ENCODE data around the gene PPM1H.

PPM1H gene

DNA sequence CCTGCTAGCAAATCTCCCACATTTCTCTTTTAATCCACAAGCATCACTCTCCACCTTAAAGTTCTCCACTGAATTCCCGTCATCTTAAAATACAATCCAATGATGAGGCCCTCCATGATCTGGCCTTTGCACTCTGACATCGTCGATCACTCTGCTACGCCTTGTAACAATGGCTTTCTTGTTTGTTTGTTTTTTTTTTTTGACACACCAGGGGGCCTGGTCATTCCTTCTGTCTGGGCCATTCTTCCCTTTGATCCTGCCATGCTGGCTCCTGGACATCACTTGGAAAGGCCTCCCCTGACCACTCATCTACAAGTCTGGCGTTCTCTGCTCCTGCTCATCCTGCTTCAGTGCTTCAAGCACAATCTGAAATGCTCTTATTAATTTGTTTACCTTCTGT, 233.5 kb downstream of the PPM1H start:
- DNase-seq = no peak

DNA sequence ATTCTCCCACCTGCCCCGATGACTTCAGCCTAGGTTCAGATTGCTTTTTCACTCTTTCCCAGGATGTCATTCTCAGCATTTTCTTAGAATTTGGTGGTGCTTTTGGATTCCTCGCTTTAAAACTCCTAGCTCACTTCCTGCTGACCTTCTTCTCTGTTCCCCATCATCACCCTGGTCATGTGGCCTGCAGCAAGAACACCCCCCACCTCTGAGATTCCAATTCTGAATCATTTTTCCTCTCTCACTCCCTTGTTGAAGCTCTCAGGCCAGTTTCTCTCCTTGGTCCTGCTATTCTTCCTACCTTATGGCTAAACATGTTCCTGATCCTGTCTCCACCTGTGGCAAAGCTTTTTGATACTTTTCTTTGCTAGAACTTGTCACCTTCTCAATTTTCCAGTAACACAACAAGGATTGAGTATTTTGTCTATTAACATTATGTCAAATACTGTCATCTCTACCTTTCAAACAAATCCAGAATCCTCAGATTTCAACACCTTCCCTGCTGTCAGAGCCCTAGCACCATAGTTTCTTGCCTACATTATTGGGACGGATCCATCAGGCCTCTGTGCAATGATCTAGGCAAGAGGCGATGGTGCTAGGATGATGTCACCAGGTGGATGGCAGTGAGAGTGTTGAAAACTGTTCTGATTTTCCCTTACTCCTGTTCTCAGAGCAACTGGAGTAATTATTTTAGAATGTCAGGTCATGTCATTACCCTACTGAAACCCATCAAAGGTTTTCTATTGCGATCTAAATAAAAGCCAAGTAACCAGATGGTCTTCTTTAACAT, 234.7 kb downstream of the PPM1H start:
- DNase-seq = no peak

DNA sequence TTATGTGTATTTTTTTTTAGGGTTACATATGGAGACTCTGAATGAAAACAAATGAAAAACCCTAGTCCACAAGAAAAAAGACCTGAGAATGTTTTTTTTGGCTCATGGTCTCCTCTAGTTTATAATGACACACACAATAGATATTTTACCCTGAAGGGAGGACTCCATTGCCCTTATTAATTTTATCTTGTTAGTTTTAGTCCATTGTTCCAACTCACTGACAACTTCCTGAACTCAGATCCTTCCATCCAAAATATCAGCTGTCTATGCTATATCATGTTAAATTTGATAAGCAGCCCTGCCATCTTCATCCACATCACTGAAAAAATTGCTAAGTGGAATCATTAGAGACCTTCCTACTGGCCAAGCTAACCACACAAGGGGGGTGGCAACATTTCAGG, 236.2 kb downstream of the PPM1H start:
- no peak for DNase-seq

DNA sequence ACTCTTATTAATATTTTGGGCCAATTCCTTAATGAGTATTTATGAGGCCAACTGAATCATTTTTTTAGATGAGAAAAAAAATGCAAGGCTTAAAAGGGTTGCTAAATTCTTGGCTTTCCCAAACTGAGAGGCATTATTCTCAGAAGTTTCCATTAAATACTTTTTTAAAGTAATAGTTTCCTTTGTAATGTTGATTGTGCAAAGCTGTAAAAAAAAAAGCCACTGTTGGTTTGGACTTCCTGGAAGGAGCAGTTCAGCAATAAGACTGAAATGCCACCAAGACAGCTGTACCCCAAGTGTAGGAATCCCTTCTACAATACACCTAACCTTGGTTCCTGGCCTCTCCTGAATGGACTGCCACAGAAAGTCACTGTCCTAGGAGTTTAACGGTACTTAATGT, 237.1 kb downstream of the PPM1H start:
- DNase-seq = no peak

DNA sequence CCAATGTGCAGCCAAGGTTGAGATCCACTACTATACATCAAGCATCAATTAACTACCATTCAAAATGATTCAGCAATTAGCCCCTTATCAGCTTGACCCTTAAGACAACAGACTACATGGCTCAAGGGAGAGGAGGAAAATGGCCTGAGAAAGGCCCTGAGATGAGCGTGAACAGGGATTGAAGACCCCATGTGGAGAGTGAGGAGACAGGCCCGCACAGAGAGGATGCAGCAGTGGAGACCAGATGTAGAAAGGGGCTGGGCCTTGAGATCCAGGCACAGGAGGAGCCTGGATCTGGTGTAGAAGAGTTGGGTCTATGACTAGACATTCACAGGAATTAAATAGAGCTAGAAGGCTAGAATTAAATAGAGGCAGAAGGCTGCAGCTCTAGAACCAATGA, 239.3 kb downstream of the PPM1H start:
- DNase-seq = no peak

DNA sequence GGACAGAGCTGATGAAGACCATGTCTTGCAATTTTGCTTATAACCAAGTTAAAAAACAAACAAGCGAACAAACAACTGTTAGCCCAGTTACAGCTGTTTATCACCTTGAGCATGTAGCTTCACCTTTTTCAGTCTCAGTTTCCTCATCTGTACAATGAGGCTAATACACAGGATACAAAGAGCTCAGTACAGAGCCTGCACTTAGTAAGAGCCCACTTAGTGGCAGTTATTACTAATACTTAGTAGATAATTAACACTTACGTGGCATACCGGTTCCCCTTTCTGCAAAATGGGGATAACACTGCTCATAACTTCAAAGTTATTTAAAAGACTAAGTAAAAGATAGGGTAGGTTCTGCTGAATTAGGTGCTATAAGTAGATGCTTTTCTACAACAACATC, 240.3 kb downstream of the PPM1H start:
- DNase-seq = no peak

DNA sequence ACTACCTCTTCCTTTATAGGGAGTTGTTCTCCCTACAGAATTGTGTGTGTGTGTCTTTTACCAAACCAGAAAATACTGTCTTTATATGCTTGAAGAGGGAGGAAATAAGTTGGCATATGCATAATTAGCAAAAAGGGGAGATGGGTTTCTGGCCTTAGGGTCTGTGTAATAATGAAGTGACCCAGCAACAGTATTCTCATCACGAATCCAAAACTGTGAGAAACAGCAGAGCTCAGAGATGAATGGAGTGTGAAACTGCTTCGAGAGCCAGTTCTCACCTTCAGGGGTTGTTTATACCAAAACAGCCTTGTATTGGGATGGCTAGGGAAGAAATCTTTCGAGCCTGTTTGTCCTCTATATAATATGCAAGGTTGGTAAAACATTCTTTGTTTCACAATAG, 240.8 kb downstream of the PPM1H start:
- DNase-seq = no peak

DNA sequence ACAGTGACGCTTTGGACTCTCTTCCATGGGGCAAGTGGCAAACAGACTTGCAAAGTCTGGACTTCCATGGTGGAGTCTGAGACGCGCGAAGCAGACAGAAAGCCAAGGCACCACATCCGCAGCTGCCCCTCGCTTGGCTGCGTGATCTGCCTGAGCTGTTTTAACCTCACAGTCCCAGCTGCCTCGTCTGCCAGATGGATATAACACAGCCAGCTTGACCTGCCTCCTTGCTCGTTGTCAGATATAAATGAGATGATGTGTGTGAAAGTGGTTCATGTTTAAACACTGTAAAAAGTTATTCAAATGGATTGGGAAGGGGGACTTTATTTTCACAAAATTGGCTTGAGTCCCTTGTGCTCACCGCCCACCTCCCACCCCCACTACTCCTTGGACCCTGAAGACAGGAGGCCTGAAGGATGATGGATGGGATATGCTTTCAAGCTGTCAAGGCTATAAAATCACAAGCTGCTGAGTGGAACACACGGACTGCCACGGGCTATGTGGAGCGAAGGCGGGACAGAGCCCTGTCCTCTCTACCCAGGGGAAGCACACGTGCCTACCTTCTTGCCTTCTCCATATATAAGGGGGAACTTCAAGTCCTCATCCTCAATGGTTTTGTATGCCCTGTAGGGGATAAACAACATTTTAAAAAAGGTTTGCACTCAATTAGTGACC, 241.4 kb downstream of the PPM1H start:
- no peak for DNase-seq

DNA sequence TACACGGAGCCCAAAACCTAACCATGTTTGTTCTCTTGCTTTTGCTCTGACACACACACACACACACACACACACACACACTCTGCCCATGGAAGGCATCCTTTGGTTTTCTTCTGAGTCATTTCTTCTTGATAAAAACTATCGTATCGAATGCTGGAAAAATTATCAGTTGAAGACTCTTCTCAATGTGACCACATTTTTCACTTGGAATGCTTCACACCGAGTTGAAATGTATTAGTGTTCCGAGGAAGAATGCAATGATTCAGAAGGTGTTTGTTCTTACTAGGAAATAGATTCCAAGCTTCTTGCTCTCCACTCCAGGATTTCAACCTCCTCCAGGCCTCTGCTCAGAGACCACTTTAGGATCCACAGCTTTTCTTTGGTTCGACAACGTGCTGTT, 242.1 kb downstream of the PPM1H start:
- no peak for DNase-seq

DNA sequence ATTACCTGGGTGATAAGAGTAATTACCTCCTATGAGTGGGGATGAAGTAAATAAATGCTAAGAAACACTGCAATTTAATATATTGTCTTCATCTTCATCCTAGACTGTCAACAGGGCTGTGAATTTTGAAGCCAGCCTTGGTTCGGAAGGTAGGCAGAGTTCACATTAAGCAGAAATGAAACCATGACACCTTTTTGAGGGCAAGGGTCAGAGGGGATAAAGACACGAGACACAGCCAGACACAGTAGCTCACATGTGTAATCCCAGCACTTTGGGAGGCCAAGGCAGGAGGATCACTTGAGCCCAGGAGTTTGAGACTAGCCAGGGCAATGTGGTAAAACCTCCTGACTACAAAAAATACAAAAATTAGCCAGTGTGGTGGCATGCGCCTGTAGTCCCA, 243.6 kb downstream of the PPM1H start:
- no peak for DNase-seq

DNA sequence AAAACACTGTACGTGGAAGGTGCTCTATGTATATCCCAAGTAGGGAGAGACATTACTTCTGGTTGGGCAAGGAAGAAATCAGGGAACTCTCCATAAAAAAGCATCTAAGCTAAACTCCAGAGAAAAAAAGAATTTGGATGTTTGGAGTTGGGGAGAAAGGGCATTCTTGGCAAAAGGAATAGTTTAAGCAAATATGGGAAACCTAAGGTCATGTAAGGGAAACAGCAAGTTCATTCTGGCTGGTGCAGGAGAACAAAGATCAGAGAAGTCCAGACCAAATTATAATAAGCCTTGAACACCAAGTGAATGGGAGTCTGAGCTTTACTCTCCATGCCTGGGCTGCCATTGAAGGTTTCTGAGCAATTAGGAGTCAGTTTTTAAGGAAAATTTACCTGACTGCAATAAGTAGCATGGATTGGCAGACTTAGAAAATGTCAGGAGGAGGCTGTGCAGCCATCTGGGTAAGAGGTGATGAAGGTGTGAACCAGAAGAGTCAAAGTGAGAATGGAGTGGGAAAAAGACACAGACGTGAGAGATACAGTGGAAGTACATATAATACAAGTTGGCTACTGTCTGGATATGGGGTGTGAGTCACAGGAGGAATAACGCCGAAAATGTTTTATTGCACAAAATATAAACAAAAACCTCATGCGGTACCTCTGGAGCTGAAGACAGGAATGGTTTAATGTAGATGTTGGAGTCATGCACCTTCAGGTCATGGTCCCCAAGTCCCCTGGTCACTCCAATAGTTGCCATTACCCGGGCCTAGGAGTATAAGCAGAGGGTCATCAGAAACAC, 245.7 kb downstream of the PPM1H start:
- no peak for DNase-seq

DNA sequence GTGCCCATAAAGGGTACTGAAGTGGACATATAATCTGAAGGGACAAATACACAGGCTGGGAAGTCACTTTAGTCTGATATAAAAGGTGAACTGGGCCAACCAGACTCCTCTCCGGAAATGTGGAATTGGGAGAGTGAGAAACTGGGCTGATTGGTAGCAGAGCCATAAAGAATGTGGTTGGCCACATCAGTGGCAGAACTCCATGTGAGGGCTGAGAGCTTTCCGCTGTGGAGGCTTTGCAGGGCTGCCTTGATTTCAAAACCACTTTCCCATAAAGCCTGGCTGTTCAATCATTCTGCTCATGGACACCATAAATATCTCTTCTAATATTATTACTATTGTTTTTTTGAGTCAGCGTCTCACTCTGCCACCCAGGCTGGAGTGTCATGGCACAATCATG, 248.0 kb downstream of the PPM1H start:
- no peak for DNase-seq

DNA sequence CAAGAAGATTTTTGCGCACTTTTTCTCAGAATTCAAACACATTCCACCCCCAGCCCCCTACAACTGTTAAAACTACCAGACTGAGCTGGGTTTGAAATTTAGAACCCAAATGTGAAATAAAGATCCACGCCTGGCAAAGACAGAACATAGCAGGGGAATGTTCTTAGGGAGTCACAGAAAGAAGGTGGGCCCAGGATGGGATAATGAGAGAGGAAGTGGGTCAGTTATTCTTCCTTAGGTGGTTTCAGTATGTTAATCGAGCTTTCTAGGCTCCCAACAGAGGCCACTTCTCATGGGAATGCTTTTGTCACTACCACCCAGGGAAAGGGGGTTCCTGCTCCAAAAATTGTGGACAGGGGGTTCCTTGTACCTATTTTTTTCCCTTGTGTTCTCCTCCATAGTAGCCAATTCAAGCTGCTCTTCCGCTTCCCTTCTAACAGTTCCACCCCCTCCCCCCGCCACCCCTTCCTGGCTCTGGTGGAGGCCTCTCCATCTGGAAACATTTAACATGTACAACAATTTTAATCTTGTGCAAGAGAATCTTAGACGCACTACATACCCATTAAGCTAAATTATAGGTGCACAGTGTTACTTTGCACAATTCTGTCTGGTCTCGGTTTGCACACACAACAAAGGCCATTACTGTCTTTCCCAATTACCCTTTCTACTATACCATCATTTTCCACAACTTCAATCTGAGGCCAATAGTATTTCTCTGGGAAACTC, 250.2 kb downstream of the PPM1H start:
- DNase-seq = no peak

DNA sequence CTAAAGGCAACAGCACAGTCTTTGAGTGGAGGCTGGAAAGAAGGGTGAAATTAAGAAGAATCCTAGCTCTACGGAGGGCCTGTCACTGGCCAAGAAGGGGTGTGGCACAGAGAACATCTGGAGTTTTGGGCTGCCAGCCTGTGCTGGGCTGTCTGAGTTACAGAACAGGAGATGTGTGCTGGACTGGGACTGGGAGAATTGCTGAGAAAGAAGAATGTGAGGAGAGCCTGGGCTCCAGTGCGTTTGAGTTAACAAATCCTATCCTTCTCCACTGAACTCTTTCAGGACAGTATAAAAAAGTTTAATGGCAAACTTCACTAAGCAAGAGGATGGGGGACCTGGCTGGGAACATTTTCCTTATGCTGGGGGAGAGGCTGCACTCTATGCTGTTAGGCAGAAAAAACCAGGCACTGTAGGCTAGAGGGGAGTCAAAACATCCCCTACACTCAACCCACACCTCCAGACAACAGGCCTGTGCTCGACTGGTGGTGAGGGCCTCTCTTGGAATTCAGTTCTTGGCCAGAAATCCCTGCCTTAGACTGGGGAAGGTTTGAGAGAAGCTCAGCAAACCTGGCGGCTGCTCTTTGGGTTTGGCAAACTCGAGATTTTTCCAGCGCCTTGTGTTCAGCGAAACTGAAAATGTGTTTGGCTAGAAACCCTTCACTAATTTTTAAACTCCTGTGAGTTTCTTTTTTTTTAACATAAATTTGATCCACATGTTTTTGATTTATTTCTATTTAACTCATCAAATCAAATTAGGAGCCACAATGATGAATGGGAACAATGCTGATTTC, 251.0 kb downstream of the PPM1H start:
- no peak for DNase-seq

DNA sequence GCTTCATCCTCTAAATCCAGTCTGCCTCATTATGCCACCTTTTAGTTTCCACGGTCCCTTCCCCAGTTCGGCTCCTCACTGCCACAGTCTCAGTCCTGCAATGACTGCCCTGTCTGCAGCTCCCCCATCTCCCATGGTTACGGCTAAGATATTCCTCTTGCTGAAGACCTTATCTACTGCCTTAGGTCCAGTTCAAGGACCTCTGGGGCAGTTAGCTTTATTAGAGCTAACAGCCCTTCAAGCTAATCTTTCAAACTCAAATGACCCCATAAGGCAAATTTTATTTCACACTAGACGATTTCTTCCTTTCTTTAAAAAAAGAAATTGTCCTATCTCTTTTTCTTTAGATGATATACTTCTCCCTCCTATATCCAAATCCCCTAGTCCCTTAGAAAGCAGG, 253.6 kb downstream of the PPM1H start:
- no peak for DNase-seq

DNA sequence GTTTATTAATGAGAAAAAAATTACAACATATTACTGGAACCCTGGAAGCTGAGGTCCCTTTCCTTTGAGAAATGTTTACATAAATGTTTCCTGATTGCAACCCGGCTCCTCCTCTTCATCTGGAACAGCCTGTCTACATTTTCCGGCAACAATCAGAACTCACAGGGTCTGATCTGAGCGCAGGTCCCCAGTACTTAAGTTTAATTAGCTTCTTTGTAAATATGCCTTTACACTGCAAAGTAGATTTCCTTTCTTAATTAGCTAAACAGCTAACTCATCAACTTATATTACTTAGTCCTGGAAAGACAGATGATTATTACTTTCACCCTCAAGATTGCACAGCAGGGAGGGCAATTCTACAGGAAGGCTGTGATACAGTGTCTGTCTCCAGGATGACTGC, 255.3 kb downstream of the PPM1H start:
- DNase-seq = peak; percentile 2

DNA sequence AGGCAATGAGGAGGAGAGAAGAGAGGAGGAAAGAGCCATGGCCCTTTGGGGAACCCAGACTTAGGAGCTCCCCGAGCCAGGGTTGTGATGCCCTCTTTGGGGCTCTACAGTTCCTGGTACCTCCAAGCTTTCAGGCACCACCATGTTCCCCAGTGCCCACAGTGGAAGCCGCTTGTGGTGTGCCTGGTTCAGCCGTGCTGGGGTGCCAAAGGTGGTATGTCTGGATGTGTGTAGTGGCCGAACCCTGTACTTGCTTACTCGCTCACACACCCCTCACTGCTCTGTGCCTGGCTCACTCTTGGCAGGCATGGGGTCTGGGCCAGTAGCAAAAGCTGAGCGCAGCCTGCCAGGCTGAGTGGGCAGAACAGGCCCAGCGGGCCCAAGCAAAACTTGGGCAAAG, 257.6 kb downstream of the PPM1H start:
- DNase-seq = no peak

DNA sequence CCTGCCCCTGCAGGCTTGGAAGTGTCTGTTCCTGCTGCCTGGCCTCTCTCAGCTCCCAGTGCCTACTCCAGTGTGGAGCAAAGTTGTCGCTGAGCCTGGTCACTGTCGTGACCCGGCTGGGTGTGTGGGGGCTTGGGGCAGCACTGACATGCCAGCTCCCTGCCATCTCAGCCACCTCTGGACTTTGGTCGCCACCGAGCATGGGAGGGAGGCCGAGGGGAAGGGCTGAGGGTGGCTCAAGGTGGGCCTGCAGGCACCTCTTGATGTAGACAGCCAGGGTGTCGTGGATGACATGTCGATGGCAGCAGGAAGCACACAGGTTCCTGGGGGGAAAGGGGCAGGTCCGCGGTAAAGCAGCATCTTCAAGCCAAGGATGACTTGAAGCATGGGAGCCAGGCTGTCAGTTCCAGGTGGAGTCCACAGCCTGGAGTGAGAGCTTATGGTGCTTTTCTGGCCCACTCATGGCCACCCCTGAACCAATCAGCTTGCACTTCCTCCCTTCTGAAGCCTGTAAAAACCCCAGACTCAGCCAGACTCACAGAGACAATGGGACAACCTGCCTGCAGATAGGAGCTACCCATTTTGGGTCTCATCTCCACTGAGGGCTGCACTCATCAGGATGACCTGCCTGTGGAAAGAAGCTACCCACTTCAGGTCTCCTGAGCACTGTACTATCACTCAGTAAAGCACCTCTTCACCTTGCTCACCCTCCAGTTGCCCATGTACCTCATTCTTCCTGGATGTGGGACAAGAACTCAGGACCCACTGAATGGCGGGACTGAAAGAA, 258.2 kb downstream of the PPM1H start:
- no peak for DNase-seq

DNA sequence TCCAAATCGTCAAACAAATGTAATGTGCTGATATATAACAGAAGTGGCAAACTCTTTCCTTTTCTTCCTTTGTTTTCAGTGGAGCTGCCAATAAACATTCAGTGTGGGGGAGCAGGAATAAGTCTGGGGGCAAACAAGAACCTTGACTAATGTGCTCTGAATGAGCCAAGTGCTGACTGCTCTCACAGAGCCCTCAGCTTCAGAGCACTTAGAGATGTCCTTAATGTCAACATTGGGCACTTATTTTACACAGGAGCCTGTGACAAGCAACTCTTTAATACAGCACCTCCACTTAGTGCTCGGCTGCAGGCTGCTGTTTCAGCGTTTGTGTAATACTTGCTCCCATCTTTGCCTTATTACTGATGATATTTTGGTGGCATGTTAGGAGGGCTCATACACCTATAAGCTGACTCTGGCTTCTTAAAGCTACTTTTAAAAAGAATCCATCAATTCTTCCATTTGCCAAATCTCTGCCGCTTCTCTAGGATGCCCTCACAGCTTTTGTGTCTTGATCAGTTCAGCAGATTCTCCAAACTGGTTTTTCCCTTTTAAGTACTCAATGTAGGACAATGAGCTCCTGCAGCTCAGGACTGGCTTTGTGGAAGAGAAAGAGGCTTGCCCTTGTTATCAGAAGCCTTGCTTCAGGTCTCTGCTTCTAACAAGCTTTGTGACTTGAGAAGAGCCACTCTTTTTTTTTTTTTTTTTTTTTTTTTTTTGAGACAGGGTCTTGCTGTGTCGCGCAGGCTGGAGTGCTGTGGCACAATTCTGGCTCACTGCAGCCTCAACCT, 261.7 kb downstream of the PPM1H start:
- DNase-seq = peak; percentile 29

DNA sequence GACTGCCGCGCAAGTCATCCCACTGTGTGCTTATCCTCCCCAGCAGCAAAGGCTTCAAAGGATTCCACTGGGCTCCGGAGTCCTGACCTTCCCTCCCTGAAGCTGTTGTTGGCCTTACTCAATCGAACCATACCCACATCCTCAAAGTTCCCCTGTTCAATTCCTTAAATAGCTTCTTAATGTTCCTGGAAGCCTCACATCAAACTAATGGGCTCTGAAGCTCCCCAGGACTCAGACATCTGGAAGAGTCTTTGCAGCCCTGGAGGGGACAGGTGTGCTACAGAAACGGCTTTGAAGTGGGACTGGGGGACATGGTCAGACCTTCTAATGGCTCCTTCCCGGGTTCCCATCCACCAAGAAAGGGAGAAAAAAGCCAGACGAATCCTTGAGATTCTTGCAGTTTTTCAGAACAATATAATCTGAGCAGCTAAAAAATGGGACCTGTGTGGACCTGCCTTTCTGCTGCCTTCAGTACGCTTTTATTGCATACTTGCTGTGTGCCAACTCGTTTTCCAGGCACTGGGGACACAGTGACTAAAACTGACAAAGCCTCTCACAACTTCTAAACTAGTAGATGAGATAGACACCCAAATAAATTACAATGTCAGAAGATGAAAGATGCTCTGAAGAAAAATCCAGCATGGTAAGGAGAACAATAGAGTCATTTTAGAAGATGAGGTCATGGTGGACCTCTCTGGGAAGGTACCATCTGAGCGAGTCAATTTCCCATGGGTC, 263.8 kb downstream of the PPM1H start:
- no peak for DNase-seq
